NCI-H2171 treated with DMSO at 0.1 percent for 48 hours (cell line): ENCODE measurements around the gene SIPA1L3.
A peak's percentile ranks its signal among the peaks of the same experiment; 100 is the strongest.

ENCODE experiments used
- DNase-seq: peaks from one replicate; lab custom pipeline; 2025; lab: John Stamatoyannopoulos, UW

The SIPA1L3 gene

GRCh38 chr19:38193445-38193844, 286.4 kb downstream of the SIPA1L3 start:
- DNase-seq = peak; percentile 74

- peak; percentile 99 for DNase-seq
Observed at GRCh38 chr19:38194061-38194701, 287.2 kb downstream of the SIPA1L3 start.

GRCh38 chr19:38195237-38195636, 288.2 kb downstream of the SIPA1L3 start:
- no peak for DNase-seq

- no peak for DNase-seq
Observed at GRCh38 chr19:38196245-38196837, 289.3 kb downstream of the SIPA1L3 start.

- DNase-seq = no peak
Observed at GRCh38 chr19:38196948-38197656, 290.1 kb downstream of the SIPA1L3 start.

- DNase-seq = peak; percentile 32
Observed at GRCh38 chr19:38197937-38198704, 291.1 kb downstream of the SIPA1L3 start.

GRCh38 chr19:38199340-38199739, 292.3 kb downstream of the SIPA1L3 start:
- DNase-seq = no peak

- DNase-seq = no peak
Observed at GRCh38 chr19:38201731-38202130, 294.7 kb downstream of the SIPA1L3 start.

- DNase-seq = no peak
Observed at GRCh38 chr19:38202504-38202903, 295.5 kb downstream of the SIPA1L3 start.

- DNase-seq = peak; percentile 6
Observed at GRCh38 chr19:38203197-38203596, 296.2 kb downstream of the SIPA1L3 start.

- DNase-seq = no peak
Observed at GRCh38 chr19:38204096-38204495, 297.1 kb downstream of the SIPA1L3 start.

GRCh38 chr19:38204728-38205127, 297.7 kb downstream of the SIPA1L3 start:
- DNase-seq = no peak

GRCh38 chr19:38206006-38206745, 299.2 kb downstream of the SIPA1L3 start:
- DNase-seq = no peak

- DNase-seq = no peak
Observed at GRCh38 chr19:38206928-38207327, 299.9 kb downstream of the SIPA1L3 start.

- DNase-seq = no peak
Observed at GRCh38 chr19:38207543-38207942, 300.5 kb downstream of the SIPA1L3 start.

GRCh38 chr19:38208571-38208970, 301.6 kb downstream of the SIPA1L3 start:
- DNase-seq = no peak

GRCh38 chr19:38209152-38209551, 302.1 kb downstream of the SIPA1L3 start:
- DNase-seq = no peak

GRCh38 chr19:38209671-38210457, 302.9 kb downstream of the SIPA1L3 start:
- peak; percentile 77 for DNase-seq

- DNase-seq = peak; percentile 79
Observed at GRCh38 chr19:38210458-38210987, 303.5 kb downstream of the SIPA1L3 start.

- no peak for DNase-seq
Observed at GRCh38 chr19:38211151-38211591, 304.2 kb downstream of the SIPA1L3 start.

GRCh38 chr19:38211766-38212165, 304.8 kb downstream of the SIPA1L3 start:
- no peak for DNase-seq
